Islet precursor cell (in vitro differentiated cells): Measurements from ENCODE around the gene MTUS2.

Source experiments
- DNase-seq: peaks from one replicate; pipeline ENCODE4 v3.0.0-alpha.2; 2018

Gene MTUS2

GRCh38 chr13:29537736-29538651, 717.9 kb downstream of the MTUS2 start:
- DNase-seq = no peak

GRCh38 chr13:29538652-29539040, 718.5 kb downstream of the MTUS2 start:
- no peak for DNase-seq

- no peak for DNase-seq
These were observed 719.7 kb downstream of the MTUS2 start for GRCh38 chr13:29539856-29540255.

- no peak for DNase-seq
These were observed 720.2 kb downstream of the MTUS2 start for GRCh38 chr13:29540334-29540733.

GRCh38 chr13:29540799-29541198, 720.7 kb downstream of the MTUS2 start:
- DNase-seq = no peak

- DNase-seq = no peak
These were observed 721.3 kb downstream of the MTUS2 start for GRCh38 chr13:29541400-29541799.

DNA sequence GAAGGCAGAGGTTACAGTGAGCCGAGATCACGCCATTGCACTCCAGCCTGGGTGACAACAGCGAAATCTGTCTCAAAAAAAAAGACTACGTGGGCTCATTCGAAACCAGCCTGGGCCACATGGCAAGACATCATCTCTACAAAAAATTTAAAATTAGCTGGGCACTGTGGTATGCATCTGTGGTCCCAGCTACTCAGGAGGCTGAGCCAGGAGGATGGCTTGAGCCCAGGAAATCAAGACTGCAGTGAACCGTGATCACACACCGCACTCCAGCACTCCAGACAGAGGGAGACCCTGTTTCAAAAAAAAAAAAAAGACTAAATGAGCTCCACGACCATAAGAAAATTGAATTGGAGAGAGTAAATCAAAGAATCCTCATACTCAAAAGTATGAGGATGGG, 722.2 kb downstream of the MTUS2 start:
- no peak for DNase-seq

DNA sequence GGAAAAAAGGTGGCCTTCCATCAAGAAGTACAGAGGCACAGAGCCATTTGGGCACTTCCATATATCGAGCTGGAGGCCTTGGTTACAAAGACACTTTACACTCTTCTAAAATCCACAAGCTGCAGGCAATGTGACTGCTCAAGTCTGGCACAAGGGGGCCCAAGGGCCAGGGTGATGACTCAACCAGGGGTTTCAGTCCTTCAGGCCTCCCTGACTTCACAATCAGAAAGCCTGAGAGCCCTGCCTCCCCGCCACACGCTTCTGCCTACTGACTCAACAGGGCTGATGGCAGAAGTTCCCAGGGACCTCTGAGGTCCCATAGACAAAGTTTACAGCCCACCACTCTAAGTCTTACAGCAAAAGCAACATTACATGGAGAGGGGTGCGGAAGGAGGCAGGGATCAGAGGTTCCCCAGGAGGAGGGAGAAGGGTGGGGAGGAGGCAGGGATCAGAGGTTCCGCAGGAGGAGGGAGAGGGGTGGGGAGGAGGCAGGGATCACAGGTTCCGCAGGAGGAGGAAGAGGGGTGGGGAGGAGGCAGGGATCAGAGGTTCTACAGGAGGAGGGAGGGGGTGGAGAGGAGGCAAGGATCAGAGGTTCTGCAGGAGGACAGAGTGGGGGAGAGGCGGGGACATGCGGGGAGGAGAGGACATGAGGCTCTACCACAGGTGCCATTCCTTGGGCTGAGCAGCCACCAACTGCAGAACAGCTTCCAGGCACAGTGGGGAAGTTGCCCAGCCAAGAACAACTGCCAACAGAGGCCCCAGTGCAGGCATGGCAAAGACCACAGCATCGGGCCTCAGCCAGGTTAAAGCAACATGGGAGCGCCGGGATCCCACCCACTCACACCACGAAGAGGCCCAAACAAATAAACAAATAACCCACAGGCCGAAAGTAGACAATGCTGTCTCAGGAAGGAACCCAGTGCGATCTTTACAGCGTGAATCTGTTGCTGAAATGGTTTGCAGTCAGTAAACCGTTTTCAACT, 723.4 kb downstream of the MTUS2 start:
- peak; percentile 90 for DNase-seq

DNA sequence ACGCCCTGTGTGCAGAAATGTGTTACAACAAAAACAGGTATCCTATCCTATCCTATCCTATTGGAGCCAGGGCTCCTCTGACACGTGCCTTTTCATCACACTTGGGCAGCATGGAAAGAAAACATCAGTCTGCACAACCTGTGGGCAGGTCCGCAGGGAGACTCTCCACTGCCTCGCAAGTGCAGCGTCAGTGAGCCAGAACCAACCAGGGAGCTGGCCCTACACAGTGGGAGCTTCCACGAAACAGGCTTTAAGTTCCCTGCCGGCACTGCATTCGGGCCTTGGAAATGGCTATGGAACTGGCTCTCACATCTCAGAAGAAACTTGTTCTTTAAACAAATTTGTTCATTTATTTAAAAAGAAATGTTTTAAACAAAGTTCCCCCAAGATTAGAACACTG, 725.8 kb downstream of the MTUS2 start:
- DNase-seq = no peak

GRCh38 chr13:29546662-29547061, 726.5 kb downstream of the MTUS2 start:
- DNase-seq = no peak

GRCh38 chr13:29547153-29547552, 727.0 kb downstream of the MTUS2 start:
- DNase-seq = no peak

GRCh38 chr13:29548722-29549121, 728.6 kb downstream of the MTUS2 start:
- no peak for DNase-seq

DNA sequence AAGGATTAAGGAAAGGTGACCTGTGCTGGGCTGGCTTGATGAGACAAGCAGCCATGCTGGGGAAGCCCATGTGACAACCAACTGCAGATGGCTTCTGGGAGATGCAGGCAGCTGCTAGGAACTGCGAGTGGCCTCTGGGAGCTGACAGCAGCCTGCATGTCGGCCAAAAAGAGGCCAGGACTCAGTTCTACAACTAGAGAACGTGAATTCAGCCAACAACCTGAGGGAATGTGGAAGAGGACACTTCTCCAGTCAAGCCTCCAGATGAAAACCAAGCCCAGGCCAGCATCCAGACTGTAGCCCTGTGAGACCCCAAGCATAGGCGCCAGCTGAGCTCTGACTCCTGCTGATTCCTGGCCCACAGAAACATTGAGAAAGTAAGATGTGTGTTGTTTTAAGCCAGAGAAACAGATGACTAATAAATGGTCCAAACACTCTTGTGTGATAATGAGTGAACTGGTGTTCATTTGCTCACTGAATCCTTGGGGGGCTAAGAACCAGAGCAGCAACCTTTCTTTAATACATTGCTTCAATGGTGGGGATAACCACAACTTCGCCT, 730.4 kb downstream of the MTUS2 start:
- no peak for DNase-seq

- no peak for DNase-seq
These were observed 731.1 kb downstream of the MTUS2 start for GRCh38 chr13:29551214-29551613.
